ENCODE measurements around the gene ARPC1A. TPM values are rescaled to one million over a fixed set of nuclear protein-coding genes. Genes with fewer than 3 reads are reported as not detected.
"Not testable (repeated sequence)": the region's sequence is repeated elsewhere in the genome, so short reads cannot be mapped to it uniquely, and the experiment has no call there.

ARPC1A gene
- total RNA-seq, 4 donors from 2014 or later: 103 to 137 (median 124) TPM

DNA sequence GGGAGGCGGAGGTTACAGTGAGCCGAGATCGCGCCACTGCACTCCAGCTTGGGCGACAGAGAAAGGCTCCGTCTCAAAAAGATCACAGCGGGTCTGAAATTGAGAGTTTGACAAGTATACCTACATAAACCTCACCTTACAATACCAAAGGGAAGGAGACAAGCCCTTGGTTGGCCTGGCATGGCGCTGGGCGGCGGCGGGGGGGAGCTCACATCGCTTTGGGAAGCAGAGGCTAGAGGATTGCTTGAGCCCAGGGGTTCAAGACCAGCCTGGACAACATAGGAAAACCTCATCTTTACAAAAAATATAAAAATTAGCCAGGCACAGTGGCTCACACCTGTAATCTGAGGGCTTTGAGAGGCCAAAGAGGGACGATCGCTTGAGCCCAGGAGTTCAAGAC lies 1.1 kb upstream of the ARPC1A start:
- no peak for ATAC-seq (ENCODE audit: low FRiP score)
- TF ChIP-seq, protein P1, sequence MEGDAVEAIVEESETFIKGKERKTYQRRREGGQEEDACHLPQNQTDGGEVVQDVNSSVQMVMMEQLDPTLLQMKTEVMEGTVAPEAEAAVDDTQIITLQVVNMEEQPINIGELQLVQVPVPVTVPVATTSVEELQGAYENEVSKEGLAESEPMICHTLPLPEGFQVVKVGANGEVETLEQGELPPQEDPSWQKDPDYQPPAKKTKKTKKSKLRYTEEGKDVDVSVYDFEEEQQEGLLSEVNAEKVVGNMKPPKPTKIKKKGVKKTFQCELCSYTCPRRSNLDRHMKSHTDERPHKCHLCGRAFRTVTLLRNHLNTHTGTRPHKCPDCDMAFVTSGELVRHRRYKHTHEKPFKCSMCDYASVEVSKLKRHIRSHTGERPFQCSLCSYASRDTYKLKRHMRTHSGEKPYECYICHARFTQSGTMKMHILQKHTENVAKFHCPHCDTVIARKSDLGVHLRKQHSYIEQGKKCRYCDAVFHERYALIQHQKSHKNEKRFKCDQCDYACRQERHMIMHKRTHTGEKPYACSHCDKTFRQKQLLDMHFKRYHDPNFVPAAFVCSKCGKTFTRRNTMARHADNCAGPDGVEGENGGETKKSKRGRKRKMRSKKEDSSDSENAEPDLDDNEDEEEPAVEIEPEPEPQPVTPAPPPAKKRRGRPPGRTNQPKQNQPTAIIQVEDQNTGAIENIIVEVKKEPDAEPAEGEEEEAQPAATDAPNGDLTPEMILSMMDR (IDR thresholded peaks at IDR 0.05): no peak
- DNase-seq (ENCODE audit: low spot score): no peak

- DNase-seq (ENCODE audit: low spot score) (no peak), ATAC-seq (ENCODE audit: low FRiP score) (peak; percentile 3)
- TF ChIP-seq, protein P1 (IDR thresholded peaks at IDR 0.05): no peak
Measured at GRCh38 chr7:99325001-99325493, 651 bp upstream of the ARPC1A start.

- DNase-seq (ENCODE audit: low spot score) (no peak), ATAC-seq (ENCODE audit: low FRiP score) (no peak)
- TF ChIP-seq, protein P1 (IDR thresholded peaks at IDR 0.05): no peak
Measured at GRCh38 chr7:99326408-99326782, 697 bp downstream of the ARPC1A start.

DNA sequence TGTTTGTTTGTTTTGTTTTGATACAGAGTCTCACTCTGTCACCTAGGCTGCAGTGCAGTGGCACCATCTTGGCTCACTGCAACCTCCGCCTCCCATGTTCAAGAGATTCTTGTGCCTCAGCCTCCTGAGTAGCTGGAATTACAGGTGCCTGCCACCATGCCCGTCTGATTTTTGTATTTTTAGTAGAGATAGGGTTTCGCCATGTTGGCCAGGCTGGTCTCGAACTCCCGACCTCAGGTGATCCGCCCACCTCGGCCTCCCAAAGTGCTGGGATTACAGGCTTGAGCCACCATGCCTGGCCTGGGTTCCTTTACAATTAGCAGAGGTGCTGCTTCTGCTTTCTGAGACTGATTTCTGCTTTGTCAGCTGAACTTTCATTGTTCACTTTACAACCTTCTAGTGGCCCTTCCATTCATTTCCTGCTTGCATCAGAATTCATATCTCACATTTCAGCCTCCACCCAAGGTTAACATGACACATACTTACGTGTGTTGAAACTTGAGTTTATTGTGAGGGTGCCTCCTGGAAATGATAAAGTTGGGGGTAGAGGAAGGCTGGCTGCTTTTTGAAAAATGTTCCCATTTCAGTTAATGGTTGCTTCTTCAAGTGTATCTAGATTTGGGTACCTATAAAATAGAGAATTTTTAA lies 4.7 kb downstream of the ARPC1A start:
- DNase-seq (ENCODE audit: low spot score): not testable (repeated sequence)
- peak; percentile 58 for ATAC-seq (ENCODE audit: low FRiP score)

DNA sequence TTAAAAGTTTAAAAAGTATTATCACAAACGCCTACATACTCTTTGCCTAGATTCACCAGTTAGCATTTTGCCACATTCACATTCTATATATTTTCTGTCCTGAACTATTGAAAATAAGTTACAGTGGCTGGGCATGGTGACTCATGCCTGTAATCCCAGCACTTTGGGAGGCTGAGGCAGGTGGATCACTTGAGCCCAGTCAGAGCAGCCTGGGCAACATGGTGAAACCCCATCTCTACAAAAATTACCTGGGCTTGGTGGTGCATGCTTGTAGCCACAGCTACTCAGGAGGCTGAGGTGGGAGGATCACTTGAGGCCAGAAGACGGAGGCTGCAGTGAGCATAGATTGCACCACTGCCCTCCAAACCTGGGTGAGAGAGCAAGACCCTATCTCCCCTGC lies 5.3 kb downstream of the ARPC1A start:
- peak; percentile 29 for ATAC-seq (ENCODE audit: low FRiP score)
- TF ChIP-seq, protein P1 (IDR thresholded peaks at IDR 0.05): no peak
- DNase-seq (ENCODE audit: low spot score): no peak

GRCh38 chr7:99339595-99339994 lies 13.9 kb downstream of the ARPC1A start:
- no peak for ATAC-seq (ENCODE audit: low FRiP score)
- TF ChIP-seq, protein P1 (IDR thresholded peaks at IDR 0.05): no peak
- DNase-seq (ENCODE audit: low spot score): no peak

DNA sequence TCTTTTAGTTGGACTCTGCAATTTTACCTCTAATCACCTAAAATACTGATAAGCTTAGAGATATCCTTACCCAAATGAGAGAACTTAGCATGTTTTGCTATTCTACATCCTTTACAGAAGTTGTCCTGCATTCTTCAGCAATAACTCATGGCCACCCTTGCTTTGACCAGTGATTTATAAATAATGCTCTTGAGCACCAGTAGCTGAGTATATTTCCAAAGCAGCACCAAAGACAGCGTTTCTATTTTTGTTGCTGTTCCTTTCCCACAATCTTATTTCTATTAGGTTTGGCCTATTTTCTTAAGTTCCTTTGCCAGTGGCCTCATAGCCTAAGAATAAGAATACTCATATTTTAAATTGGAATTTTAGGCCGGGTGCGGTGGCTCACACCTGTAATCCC lies 15.0 kb downstream of the ARPC1A start:
- TF ChIP-seq, protein P1 (IDR thresholded peaks at IDR 0.05): no peak
- no peak for ATAC-seq (ENCODE audit: low FRiP score)
- no peak for DNase-seq (ENCODE audit: low spot score)

All from omental fat pad (tissue), 4 donors.